WTC11 (cell line): ENCODE results near the gene ANKFN1. TPM values are rescaled to one million over a fixed set of nuclear protein-coding genes. Genes with fewer than 3 reads are reported as not detected.

ENCODE experiments used
- ATAC-seq: fragments of 200-7000 bp; cut with Tn5 transposase; 2 replicates; pipeline ENCODE4 v1.10.0; 2021; ENCODE audit warnings: mild to moderate bottlenecking, moderate library complexity
- CTCF ChIA-PET: fragments of 300-600 bp; sonication (Branson Sonifier 250); formaldehyde crosslinking; loops from one replicate; lab custom pipeline; 2021; ENCODE audit warnings: antibody characterized with exemption; lab: Charles Lee
- POLR2A ChIA-PET: fragments of 350-600 bp; sonication (Branson Sonifier 250); formaldehyde crosslinking; loops from one replicate; lab custom pipeline; 2021; ENCODE audit warnings: antibody characterized with exemption; lab: Charles Lee
- DNase-seq: peaks from one replicate; pipeline ENCODE4 v3.0.0; 2021; ENCODE audit warnings: low spot score
- H3K27ac Mint-ChIP-seq: 2 replicates; pipeline ENCODE4 v1.8.0; 2021; ENCODE audit warnings: mixed read lengths
- H3K27me3 Mint-ChIP-seq: 2 replicates; pipeline ENCODE4 v1.8.0; 2021; ENCODE audit warnings: low read depth, mild to moderate bottlenecking, moderate library complexity, mixed read lengths
- H3K36me3 Mint-ChIP-seq: 2 replicates; pipeline ENCODE4 v1.8.0; 2021; ENCODE audit warnings: mixed read lengths
- H3K4me1 Mint-ChIP-seq: 2 replicates; pipeline ENCODE4 v1.8.0; 2022; ENCODE audit warnings: mixed read lengths
- H3K4me3 Mint-ChIP-seq: 2 replicates; pipeline ENCODE4 v1.8.0; 2021; ENCODE audit warnings: mild to moderate bottlenecking, moderate library complexity, mixed read lengths
- H3K9me3 Mint-ChIP-seq: 2 replicates; pipeline ENCODE4 v1.8.0; 2021; ENCODE audit warnings: mixed read lengths
- AR ChIP-seq: fragments of 250-450 bp; sonication (Bioruptor Pico); IDR thresholded peaks from 2 replicates; pipeline ENCODE4 v1.9.0; 2021; ENCODE audit warnings: mild to moderate bottlenecking
- ATF2 ChIP-seq: sonication (generic); formaldehyde crosslinking; IDR thresholded peaks from 2 replicates; pipeline ENCODE4 v1.8.1; 2022; ENCODE audit warnings: low read depth, missing genetic modification reagents, borderline replicate concordance
- CREB1 ChIP-seq: sonication (generic); formaldehyde crosslinking; IDR thresholded peaks from 2 replicates; pipeline ENCODE4 v1.8.0; 2023; ENCODE audit warnings: mild to moderate bottlenecking, missing genetic modification reagents
- E2F5 ChIP-seq: sonication (generic); formaldehyde crosslinking; IDR thresholded peaks from 2 replicates; pipeline ENCODE4 v1.8.1; 2022; ENCODE audit warnings: mild to moderate bottlenecking, moderate library complexity, missing genetic modification reagents
- FOXJ3 ChIP-seq: sonication (generic); formaldehyde crosslinking; IDR thresholded peaks from 2 replicates; pipeline ENCODE4 v1.9.0; 2021; ENCODE audit warnings: missing genetic modification reagents, mild to moderate bottlenecking, borderline replicate concordance
- GABPB1 ChIP-seq: sonication (generic); formaldehyde crosslinking; IDR thresholded peaks from 2 replicates; pipeline ENCODE4 v1.8.1; 2023; ENCODE audit warnings: mild to moderate bottlenecking, missing genetic modification reagents
- MLX ChIP-seq: sonication (generic); formaldehyde crosslinking; IDR thresholded peaks from 2 replicates; pipeline ENCODE4 v1.8.1; 2023; ENCODE audit warnings: mild to moderate bottlenecking, missing genetic modification reagents, moderate library complexity
- NFATC4 ChIP-seq: fragments of 250-450 bp; sonication (Bioruptor Pico); IDR thresholded peaks from 2 replicates; pipeline ENCODE4 v1.9.0; 2021; ENCODE audit warnings: mild to moderate bottlenecking
- PRDM15 ChIP-seq: sonication (generic); formaldehyde crosslinking; IDR thresholded peaks from 2 replicates; pipeline ENCODE4 v1.8.0; 2022; ENCODE audit warnings: missing genetic modification reagents
- PREB ChIP-seq: sonication (generic); formaldehyde crosslinking; IDR thresholded peaks from 2 replicates; pipeline ENCODE4 v1.8.1; 2022; ENCODE audit warnings: mild to moderate bottlenecking, missing genetic modification reagents, moderate library complexity, borderline replicate concordance
- SMAD3 ChIP-seq: sonication (generic); formaldehyde crosslinking; IDR thresholded peaks from 2 replicates; pipeline ENCODE4 v1.8.0; 2022; ENCODE audit warnings: missing genetic modification reagents, mild to moderate bottlenecking, borderline replicate concordance
- SOX15 ChIP-seq: fragments of 250-450 bp; sonication (Bioruptor Pico); IDR thresholded peaks from 2 replicates; pipeline ENCODE4 v1.9.0; 2021; ENCODE audit warnings: mild to moderate bottlenecking
- TEAD1 ChIP-seq: sonication (generic); formaldehyde crosslinking; IDR thresholded peaks from 2 replicates; pipeline ENCODE4 v1.8.0; 2022; ENCODE audit warnings: mild to moderate bottlenecking, missing genetic modification reagents
- USF1 ChIP-seq: sonication (generic); formaldehyde crosslinking; IDR thresholded peaks from 2 replicates; pipeline ENCODE4 v1.8.0; 2022; ENCODE audit warnings: mild to moderate bottlenecking, missing genetic modification reagents
- ZBTB21 ChIP-seq: sonication (generic); formaldehyde crosslinking; IDR thresholded peaks from 2 replicates; pipeline ENCODE4 v1.8.1; 2023; ENCODE audit warnings: mild to moderate bottlenecking, missing genetic modification reagents, borderline replicate concordance
- ZMAT4 ChIP-seq: fragments of 250-450 bp; sonication (Bioruptor Pico); IDR thresholded peaks from 2 replicates; pipeline ENCODE4 v1.9.0; 2021; ENCODE audit warnings: mild to moderate bottlenecking
- ZNF219 ChIP-seq: sonication (generic); formaldehyde crosslinking; IDR thresholded peaks from 2 replicates; pipeline ENCODE4 v1.8.0; 2023; ENCODE audit warnings: missing genetic modification reagents, mild to moderate bottlenecking, borderline replicate concordance
- ZNF396 ChIP-seq: fragments of 250-450 bp; sonication (Bioruptor Pico); IDR thresholded peaks from 2 replicates; pipeline ENCODE4 v1.8.0; 2021; ENCODE audit warnings: mild to moderate bottlenecking, moderate library complexity, borderline replicate concordance
- ZNF416 ChIP-seq: fragments of 250-450 bp; sonication (Bioruptor Pico); IDR thresholded peaks from 2 replicates; pipeline ENCODE4 v1.9.0; 2021; ENCODE audit warnings: mild to moderate bottlenecking, inconsistent platforms
- ZSCAN18 ChIP-seq: fragments of 250-450 bp; sonication (Bioruptor Pico); IDR thresholded peaks from 2 replicates; pipeline ENCODE4 v2.1.2; 2022; ENCODE audit warnings: mild to moderate bottlenecking, moderate library complexity
- total RNA-seq: library from RNA; stranded (reverse); gene quantifications from 3 replicates; pipeline ENCODE4 v1.2.3, GENCODE V29; 2021

The ANKFN1 gene
- total RNA-seq, 1 experiment from 2014 or later: 0.24 TPM

GRCh38 chr17:56481659-56482058 lies 328.4 kb downstream of the ANKFN1 start:
- no peaks in the 10 kb centered on the region for H3K36me3 Mint-ChIP-seq
- ATAC-seq (no peak), DNase-seq (no peak)
- CTCF ChIA-PET: interaction anchor here (1.0 kb wide), 1 partner anchor 18 kb away, joined by 3 read pairs; no protein-coding TSS in a partner anchor
- H3K27me3 Mint-ChIP-seq: no peaks in the 10 kb centered on the region
- POLR2A ChIA-PET: interaction anchor here (0.5 kb wide), 1 partner anchor 8 kb away, joined by 4 read pairs; no protein-coding TSS in a partner anchor
- no peaks in the 10 kb centered on the region for H3K4me1 Mint-ChIP-seq
- no peak overlapping the region for H3K27ac Mint-ChIP-seq
- H3K4me3 Mint-ChIP-seq: no peak overlapping the region
- H3K9me3 Mint-ChIP-seq: no peaks in the 10 kb centered on the region
- TF ChIP-seq USF1 (CRISPR knock-in tag) (no peak), SMAD3 (CRISPR knock-in tag) (no peak), ZMAT4 (CRISPR knock-in tag) (no peak), AR (CRISPR knock-in tag) (no peak), ZSCAN18 (CRISPR knock-in tag) (no peak), ATF2 (CRISPR knock-in tag) (no peak), SOX15 (no peak), PRDM15 (CRISPR knock-in tag) (no peak), MLX (CRISPR knock-in tag) (no peak), NFATC4 (CRISPR knock-in tag) (no peak), TEAD1 (CRISPR knock-in tag) (no peak), ZBTB21 (CRISPR knock-in tag) (no peak), PREB (CRISPR knock-in tag) (no peak), E2F5 (CRISPR knock-in tag) (no peak), ZNF219 (CRISPR knock-in tag) (no peak), ZNF396 (CRISPR knock-in tag) (no peak), CREB1 (no peak), GABPB1 (CRISPR knock-in tag) (no peak), FOXJ3 (CRISPR knock-in tag) (no peak), ZNF416 (no peak)
- TF ChIP-seq, all 79 proteins: peak for 0
